Measurements from ENCODE around the gene DDX55.
A peak's percentile ranks its signal among the peaks of the same experiment; 100 is the strongest.
"Not testable (repeated sequence)": the region's sequence is repeated elsewhere in the genome, so short reads cannot be mapped to it uniquely, and the experiment has no call there.

DDX55 gene, protein sequence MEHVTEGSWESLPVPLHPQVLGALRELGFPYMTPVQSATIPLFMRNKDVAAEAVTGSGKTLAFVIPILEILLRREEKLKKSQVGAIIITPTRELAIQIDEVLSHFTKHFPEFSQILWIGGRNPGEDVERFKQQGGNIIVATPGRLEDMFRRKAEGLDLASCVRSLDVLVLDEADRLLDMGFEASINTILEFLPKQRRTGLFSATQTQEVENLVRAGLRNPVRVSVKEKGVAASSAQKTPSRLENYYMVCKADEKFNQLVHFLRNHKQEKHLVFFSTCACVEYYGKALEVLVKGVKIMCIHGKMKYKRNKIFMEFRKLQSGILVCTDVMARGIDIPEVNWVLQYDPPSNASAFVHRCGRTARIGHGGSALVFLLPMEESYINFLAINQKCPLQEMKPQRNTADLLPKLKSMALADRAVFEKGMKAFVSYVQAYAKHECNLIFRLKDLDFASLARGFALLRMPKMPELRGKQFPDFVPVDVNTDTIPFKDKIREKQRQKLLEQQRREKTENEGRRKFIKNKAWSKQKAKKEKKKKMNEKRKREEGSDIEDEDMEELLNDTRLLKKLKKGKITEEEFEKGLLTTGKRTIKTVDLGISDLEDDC

DNA sequence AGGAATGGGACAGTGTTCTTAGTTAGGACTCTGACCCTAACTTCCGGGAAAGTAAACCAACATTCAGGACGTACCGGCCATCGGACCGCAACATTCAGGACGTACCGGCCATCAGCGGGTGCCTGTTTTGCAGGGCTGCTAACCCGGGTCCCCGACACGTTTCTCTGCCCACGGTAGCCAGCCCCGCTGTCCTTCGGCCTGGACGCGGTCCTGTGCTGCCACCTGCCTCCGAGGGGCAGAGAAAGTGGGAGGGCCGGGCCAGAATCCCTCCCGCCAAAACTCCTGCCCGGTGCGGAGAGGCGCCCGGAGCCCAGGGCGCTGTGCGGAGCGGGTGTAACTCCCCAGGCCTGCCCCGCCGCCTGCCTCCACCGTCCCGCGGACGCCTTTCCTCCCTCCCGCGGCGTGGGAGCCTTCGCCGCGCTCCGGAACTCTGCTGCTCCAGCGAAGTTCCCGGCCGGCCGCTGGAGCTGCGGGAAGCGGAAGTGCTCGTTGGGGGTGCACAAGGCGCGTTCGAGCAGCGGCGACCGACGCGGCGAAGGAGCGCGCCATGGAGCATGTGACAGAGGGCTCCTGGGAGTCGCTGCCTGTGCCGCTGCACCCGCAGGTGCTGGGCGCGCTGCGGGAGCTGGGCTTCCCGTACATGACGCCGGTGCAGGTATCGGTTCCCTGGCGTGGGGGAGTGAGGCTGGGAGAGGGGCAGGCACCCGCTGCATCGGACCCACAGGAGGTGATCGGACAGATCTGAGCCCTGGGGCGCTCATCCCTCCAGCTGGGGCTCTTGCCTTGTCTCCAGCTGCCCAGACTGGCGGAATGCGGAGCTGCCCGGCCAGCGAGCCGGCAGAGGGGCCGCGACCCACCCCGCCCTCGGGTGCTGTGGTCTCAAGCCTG is at the start of gene DDX55:
Gene DDX55, plus strand, starts transcription at position 498 of the 888 bp plus-strand sequence. Its CDS starts 50 bp downstream, at position 548.
- peaks cover 78% of the 10 kb centered on the region for H3K36me3 Mint-ChIP-seq
- H3K4me1 Mint-ChIP-seq = peaks cover 20% of the 10 kb centered on the region
- peak within 1 kb of the TSS; percentile 86 for H3K27ac Mint-ChIP-seq
- ATAC-seq (peak; percentile 97), DNase-seq (ENCODE audit: low spot score in 2 of 2) (peak; percentile 77 to 90)
- peak within 1 kb of the TSS; percentile 83 for H3K4me3 Mint-ChIP-seq
- no peaks in the 10 kb centered on the region for H3K9me3 Mint-ChIP-seq

DNA sequence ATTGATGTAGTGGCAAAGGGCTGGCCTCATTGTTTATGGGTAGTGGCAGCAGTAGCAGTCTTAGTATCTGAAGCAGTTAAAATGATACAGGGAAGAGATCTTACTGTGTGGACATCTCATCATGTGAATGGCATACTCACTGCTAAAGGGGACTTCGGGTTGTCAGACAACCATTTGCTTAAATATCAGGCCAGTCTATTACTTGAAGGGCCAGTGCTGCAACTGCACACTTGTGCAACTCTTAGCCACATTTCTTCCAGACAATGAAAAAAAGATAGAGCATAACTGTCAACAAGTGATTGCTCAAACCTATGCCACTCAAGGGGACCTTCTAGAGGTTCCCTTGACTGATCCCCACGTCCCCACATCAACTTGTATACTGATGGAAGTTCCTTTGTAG is 47.8 kb upstream of the DDX55 start:
- DNase-seq (ENCODE audit: low spot score in 2 of 2); H3K4me3 Mint-ChIP-seq; H3K36me3 Mint-ChIP-seq: not testable (repeated sequence)

DNA sequence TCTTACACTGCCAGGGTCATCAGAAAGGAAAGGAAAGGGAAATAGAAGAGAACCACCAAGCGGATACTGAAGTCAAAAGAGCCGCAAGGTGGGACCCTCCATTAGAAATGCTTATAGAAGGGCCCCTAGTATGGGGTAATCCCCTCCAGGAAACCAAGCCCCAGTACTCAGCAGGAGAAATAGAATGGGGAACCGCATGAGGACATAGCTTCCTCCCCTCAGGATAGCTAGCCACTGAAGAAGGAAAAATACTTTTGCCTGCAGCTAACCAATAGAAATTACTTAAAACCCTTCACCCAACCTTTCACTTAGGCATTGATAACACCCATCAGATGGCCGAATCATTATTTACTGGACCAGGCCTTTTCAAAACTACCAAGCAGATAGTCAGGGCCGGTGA is 47.1 kb upstream of the DDX55 start:
- not testable (repeated sequence) for H3K27ac Mint-ChIP-seq; DNase-seq (ENCODE audit: low spot score in 2 of 2); H3K9me3 Mint-ChIP-seq; H3K36me3 Mint-ChIP-seq; H3K4me1 Mint-ChIP-seq; ATAC-seq; H3K4me3 Mint-ChIP-seq

More for the DNA sequence above, 47.8 kb upstream of the DDX55 start:
- not testable (repeated sequence) for H3K9me3 Mint-ChIP-seq, H3K27ac Mint-ChIP-seq, H3K4me1 Mint-ChIP-seq, ATAC-seq

DNA sequence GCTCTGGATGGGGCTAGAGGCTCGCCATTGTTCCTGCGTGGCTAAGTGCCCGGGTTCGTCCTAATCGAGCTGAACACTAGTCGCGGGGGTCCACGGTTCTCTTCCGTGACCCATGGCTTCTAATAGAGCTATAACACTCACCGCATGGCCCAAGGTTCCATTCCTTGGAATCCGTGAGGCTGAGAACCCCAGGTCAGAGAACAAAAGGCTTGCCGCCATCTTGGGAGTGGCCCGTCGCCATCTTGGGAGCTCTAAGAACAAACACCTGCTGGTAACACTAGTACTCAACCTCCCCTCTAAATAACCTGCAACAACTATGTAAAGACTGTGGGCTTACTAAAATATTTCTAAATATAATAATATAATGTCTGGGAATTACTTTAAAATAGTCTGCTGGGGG is 43.4 kb upstream of the DDX55 start:
- H3K27ac Mint-ChIP-seq; H3K9me3 Mint-ChIP-seq; DNase-seq (ENCODE audit: low spot score in 2 of 2); ATAC-seq; H3K36me3 Mint-ChIP-seq; H3K4me1 Mint-ChIP-seq; H3K4me3 Mint-ChIP-seq: not testable (repeated sequence)

DNA sequence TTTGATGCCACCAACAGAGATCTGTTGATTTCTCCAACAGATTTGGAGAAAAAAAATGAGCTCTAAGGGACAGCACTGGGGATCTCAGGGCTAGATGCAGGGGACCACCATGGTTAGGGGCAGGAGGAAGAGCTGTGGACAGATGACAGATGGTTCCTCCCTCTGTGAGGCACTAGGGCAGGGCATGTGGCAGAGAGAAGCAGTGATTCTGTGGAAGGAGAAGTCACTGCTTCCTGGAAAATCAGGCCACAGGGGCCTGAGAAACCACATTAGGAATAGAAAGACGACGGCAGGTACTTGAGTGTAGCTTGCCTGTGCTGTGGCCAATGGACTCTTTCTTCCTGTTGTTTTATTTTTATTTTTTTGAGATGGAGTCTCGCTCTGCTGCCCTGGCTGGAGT is 42.4 kb upstream of the DDX55 start:
- ATAC-seq = no peak
- Mint-ChIP-seq H3K4me1 (peaks cover 6% of the 10 kb centered on the region), H3K27ac (no peak overlapping the region), H3K9me3 (no peaks in the 10 kb centered on the region), H3K36me3 (no peaks in the 10 kb centered on the region), H3K4me3 (no peak overlapping the region)
- DNase-seq (ENCODE audit: low spot score in 2 of 2) = no peak

DNA sequence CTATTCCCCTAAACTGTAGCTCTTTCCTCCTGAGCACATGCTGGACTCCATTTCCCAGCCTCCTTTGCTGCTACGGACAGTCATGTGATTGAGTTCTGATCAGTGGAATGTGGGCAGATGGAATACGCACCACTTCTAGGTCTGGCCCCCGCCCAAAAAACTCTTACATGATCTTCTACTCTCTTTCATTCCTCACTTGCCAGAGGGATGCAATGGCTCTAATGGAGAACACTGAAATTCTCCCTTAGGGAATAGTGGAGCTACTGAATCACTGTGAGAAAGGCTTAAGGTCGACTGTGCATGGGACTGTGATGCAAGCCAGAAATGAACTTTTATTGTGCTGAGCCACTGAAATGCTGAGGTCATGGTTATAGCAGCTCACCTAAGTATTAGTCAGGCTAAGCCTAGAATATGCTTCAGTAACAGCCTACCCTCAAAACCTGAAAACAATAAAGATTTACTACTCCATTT is 30.5 kb upstream of the DDX55 start:
- no peak overlapping the region for H3K27ac Mint-ChIP-seq
- DNase-seq (ENCODE audit: low spot score in 2 of 2) (no peak), ATAC-seq (no peak)
- H3K9me3 Mint-ChIP-seq = no peaks in the 10 kb centered on the region
- H3K4me3 Mint-ChIP-seq = no peak overlapping the region
- no peaks in the 10 kb centered on the region for H3K36me3 Mint-ChIP-seq
- peaks cover 6% of the 10 kb centered on the region for H3K4me1 Mint-ChIP-seq

DNA sequence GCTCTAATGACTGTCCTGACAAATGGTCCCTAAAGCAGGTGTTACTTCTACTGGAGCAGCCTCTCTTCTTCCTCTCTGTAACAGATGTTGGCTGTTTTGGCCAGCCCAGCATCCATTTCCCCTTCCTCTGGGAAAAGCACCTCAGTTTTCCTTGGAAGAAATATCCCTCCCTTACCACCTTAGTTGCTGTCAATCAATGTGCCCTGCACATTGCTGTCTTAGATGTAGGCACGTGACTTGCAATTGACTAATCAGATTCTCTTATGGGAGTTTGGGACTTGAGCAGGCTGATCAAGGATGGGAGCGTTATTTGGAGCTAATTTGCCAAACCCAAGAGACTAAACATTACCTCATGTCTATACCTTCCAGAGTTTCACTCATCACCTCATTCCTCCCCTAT is 29.5 kb upstream of the DDX55 start:
- Mint-ChIP-seq H3K4me1 (peaks cover 6% of the 10 kb centered on the region), H3K27ac (no peak overlapping the region), H3K36me3 (no peaks in the 10 kb centered on the region), H3K9me3 (no peaks in the 10 kb centered on the region), H3K4me3 (no peak overlapping the region)
- no peak for DNase-seq (ENCODE audit: low spot score in 2 of 2)
- no peak for ATAC-seq

DNA sequence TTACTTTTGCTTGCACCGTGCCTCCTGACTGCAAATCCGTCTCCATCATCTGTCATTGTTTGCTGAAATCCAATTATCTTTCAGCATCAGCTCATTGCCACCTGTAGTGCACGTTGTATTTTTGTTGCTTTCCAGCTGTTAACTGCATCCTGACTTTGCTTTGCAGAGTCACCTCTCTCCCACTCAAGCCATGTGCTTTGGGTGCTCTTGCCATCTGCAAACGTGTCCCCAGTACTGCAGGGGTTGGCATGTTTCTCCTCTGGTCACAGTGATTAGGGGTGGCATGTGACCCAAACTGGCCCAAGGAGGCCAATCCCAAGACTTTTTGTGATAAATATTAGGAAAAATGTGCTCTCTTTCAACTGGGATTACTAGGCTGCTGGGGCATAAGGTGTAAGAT is 28.0 kb upstream of the DDX55 start:
- no peaks in the 10 kb centered on the region for H3K9me3 Mint-ChIP-seq
- no peak overlapping the region for H3K27ac Mint-ChIP-seq
- H3K4me1 Mint-ChIP-seq = peaks cover 6% of the 10 kb centered on the region
- H3K4me3 Mint-ChIP-seq = no peak overlapping the region
- no peaks in the 10 kb centered on the region for H3K36me3 Mint-ChIP-seq
- ATAC-seq = no peak
- DNase-seq (ENCODE audit: low spot score in 2 of 2) = no peak

DNA sequence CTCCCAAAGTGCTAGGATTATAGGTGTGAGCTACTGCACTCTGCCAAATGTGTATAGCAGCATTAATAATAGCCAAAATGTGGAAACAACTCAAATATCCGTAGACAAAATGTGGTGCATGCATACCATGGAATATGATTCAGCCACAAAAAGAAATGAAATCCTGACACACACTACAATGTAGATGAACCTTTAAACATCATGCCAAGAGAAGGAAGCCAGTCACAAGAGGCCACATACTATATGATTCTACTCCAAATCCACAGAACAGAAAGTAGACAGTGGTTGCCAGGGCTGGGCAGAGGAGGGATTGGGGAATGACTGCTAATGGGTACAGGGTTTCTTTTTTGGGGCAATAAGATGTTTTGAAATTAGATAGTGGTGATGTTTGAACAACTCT is 25.3 kb upstream of the DDX55 start:
- H3K4me1 Mint-ChIP-seq = no peaks in the 10 kb centered on the region
- no peaks in the 10 kb centered on the region for H3K36me3 Mint-ChIP-seq
- no peak overlapping the region for H3K27ac Mint-ChIP-seq
- DNase-seq (ENCODE audit: low spot score in 2 of 2) (no peak), ATAC-seq (no peak)
- H3K4me3 Mint-ChIP-seq = no peak overlapping the region
- H3K9me3 Mint-ChIP-seq = no peaks in the 10 kb centered on the region

DNA sequence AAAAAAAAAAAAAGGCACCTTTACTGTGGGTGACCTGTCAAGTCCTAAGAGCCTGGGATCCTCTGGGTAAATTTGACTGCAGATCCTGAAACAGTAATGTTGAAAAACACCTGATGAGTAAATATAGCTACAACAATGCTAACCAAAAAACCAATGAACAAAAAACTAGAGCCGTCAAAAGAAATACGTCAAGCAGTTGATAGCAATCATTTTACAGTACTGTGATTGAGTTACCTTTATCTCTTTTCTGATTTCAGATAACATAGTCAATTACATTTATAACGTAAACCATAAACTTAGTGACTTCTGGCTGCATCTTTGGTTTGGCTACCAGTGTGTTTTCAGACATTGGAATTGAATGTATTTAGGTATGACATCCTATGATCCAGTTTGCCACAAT is 23.7 kb upstream of the DDX55 start:
- H3K4me1 Mint-ChIP-seq = peaks cover 11% of the 10 kb centered on the region
- no peaks in the 10 kb centered on the region for H3K9me3 Mint-ChIP-seq
- no peak for DNase-seq (ENCODE audit: low spot score in 2 of 2)
- ATAC-seq = no peak
- H3K27ac Mint-ChIP-seq = no peak overlapping the region
- H3K36me3 Mint-ChIP-seq = peaks cover 7% of the 10 kb centered on the region
- H3K4me3 Mint-ChIP-seq = no peak overlapping the region

DNA sequence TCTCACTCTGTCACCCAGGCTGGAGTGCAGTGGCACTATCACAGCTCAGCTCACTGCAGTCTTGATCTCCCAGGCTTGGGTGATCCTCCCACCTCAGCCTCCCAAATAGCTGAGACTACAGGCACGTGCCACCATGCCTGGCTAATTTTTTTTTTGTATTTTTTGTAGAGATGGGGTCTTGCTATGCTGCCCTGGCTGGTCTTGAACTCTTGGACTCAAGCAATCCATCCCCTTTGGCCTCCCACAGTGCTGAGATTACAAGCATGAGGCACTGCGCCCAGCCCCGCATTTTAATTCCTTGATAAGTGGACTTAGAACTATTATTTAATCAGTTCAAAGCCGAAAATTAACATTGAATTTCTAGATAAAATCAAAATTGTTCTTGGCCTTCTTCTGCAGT is 23.1 kb upstream of the DDX55 start:
- not testable (repeated sequence) for H3K27ac Mint-ChIP-seq; H3K4me3 Mint-ChIP-seq; H3K36me3 Mint-ChIP-seq; ATAC-seq; H3K9me3 Mint-ChIP-seq; DNase-seq (ENCODE audit: low spot score in 2 of 2)
- H3K4me1 Mint-ChIP-seq = peaks cover 11% of the 10 kb centered on the region

DNA sequence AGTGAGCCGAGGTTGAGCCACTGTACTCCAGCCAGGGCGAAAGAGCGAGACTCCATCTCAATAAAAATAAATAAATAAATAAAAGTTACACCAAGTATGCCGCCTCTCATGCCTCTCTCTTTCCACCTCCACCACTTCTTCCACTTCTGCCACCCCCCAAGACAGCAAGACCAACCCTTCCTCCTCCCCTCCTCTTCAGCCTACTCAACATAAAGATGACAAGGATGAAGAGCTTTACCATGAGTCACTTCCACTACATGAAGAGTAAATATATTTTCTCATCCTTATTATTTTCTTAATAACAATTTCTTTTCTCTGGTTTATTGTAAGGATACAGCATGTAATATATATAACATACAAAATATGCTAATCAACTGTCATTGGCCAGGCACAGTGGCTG is 21.1 kb upstream of the DDX55 start:
- Mint-ChIP-seq H3K36me3 (peaks cover 26% of the 10 kb centered on the region), H3K9me3 (no peaks in the 10 kb centered on the region), H3K27ac (no peak overlapping the region), H3K4me1 (peaks cover 19% of the 10 kb centered on the region), H3K4me3 (no peak overlapping the region)
- DNase-seq (ENCODE audit: low spot score in 2 of 2) (no peak), ATAC-seq (no peak)

DNA sequence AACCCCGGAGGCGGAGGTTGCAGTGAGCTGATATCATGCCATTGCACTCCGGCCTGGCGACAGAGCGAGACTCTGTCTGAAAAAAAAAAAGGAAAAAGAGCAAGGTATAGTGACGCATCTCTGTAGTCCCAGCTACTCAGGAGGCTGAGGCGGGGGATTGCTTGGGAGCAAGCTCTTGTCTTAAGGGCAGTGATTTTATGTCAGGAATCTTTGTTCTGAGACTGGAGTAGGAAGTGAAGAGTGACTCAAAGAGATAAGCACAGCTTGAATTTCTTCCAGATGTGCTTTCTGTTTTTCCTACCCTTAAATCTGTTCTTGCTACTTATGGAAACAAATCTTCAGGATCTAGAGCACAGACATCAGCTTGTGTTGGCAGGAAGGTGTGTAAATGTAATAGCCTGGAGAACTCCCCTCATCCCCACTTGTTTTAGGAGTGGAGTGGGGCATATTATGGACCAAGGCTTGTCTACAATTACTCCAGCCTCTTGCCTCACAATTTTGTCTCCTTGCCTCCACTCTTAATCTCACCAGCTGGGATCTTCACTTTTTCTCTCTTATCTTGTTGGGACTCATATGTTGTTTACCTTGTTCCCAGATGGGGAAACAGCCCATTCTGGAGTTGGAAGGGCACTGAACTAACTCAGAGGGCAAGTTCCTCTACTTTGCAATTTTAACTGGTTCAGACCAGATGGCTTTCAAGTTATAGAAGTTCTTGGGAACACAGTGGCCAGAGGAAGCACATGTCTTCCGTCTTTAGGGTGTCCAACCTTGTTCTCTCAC is 10.0 kb upstream of the DDX55 start:
- no peak overlapping the region for H3K4me3 Mint-ChIP-seq
- DNase-seq (ENCODE audit: low spot score in 2 of 2) (no peak), ATAC-seq (no peak)
- peaks cover 100% of the 10 kb centered on the region for H3K36me3 Mint-ChIP-seq
- H3K27ac Mint-ChIP-seq = peak overlapping the region; percentile 72
- H3K9me3 Mint-ChIP-seq = no peaks in the 10 kb centered on the region
- H3K4me1 Mint-ChIP-seq = peaks cover 39% of the 10 kb centered on the region

DNA sequence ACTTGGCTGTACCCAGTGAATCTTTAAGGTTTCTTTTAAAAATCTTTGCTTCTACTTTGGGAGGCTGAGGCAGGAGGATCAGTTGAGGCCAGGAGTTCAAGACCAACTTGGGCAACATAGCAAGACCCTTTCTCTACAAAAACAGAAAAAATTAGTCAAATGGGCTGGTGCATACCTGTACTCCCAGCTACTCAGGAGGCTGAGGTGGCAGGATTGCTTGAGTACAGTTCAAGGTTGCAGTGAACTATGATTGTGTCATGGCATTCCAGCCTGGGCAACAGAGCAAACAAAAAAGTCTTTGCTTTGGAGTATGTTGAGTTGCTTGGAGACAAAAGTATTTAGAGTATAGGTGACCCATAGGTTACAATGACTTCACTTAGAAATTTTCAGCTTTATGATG is 6.2 kb upstream of the DDX55 start:
- Mint-ChIP-seq H3K4me3 (no peak overlapping the region), H3K36me3 (peaks cover 88% of the 10 kb centered on the region), H3K9me3 (no peaks in the 10 kb centered on the region), H3K4me1 (peaks cover 18% of the 10 kb centered on the region), H3K27ac (no peak overlapping the region)
- ATAC-seq (no peak), DNase-seq (ENCODE audit: low spot score in 2 of 2) (no peak)

DNA sequence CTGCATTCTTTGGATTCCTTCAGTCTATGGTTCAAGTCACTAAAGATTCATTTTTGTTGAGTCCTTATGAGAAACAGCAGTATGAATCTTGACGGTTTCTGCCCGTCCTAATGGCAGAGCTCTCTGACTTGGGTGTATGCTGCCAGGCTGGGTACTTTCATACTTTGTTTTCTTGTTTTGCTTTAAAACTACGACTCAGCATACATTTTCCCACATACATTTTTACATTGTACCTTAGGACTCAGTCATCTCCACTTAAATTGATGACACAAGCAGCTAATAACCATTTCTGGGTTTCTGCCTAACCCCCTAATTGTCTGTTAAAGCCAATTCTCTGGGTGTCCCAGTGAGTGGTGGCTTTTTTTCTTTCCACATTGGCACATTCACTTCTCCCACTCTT is 4.8 kb upstream of the DDX55 start:
- ATAC-seq = no peak
- Mint-ChIP-seq H3K27ac (peak overlapping the region; percentile 29), H3K9me3 (no peaks in the 10 kb centered on the region)

More for the DNA sequence above, 4.8 kb upstream of the DDX55 start:
- no peak for DNase-seq (ENCODE audit: low spot score in 2 of 2)
- Mint-ChIP-seq H3K4me3 (no peak overlapping the region), H3K4me1 (peaks cover 9% of the 10 kb centered on the region), H3K36me3 (peaks cover 85% of the 10 kb centered on the region)

Measured in stimulated activated effector memory CD8-positive, alpha-beta T cell treated with anti-CD3 and anti-CD28 coated beads, Interleukin-12 subunit alpha, Interleukin-12 subunit beta, amount 100 ng/mL, for 72 hours (primary cell).